Sigmoid colon (tissue), 7 donors: ENCODE data around the gene ZBTB7C. TPM values are rescaled to one million over a fixed set of nuclear protein-coding genes. Genes with fewer than 3 reads are reported as not detected.

Experiments used
- DNase-seq: peaks from one replicate; pipeline ENCODE4 v3.0.0-alpha.2; 2019
- H3K27ac ChIP-seq, 4 donors: fragments of 200-600 bp; sonication (generic); one replicate each; pipeline ENCODE4 v1.5.1; 2016 to 2019; ENCODE audit warnings: mild to moderate bottlenecking in 1 of 4
- H3K27me3 ChIP-seq, 3 donors: fragments of 200-600 bp; sonication (generic); one replicate each; pipeline ENCODE4 v1.5.1; 2019; ENCODE audit warnings: mild to moderate bottlenecking in 1 of 3
- H3K36me3 ChIP-seq, 4 donors: fragments of 200-600 bp; sonication (generic); one replicate each; pipeline ENCODE4 v1.5.1; 2016 to 2019
- H3K4me1 ChIP-seq, 4 donors: fragments of 200-600 bp; sonication (generic); one replicate each; pipeline ENCODE4 v1.5.1; 2017 to 2019
- H3K4me3 ChIP-seq, 4 donors: fragments of 200-600 bp; sonication (generic); one replicate each; pipeline ENCODE4 v1.5.1; 2017 to 2019; ENCODE audit warnings: mild to moderate bottlenecking in 2 of 4, moderate library complexity in 1 of 4
- H3K9me3 ChIP-seq, 4 donors: fragments of 200-600 bp in 3 of 4; sonication (generic) in 3 of 4; one replicate each; pipeline versions ENCODE4 v1.5.1 to v1.6.1; 2013 to 2019
- EP300 ChIP-seq, 4 donors: sonication (generic); formaldehyde crosslinking; IDR thresholded peaks; one replicate each; pipeline ENCODE4 v1.6.1; 2017; ENCODE audit warnings: antibody characterized with exemption in 4 of 4
- POLR2A ChIP-seq, 2 donors: fragments of 450-650 bp; IDR thresholded peaks; one replicate each; pipeline ENCODE4 v1.6.1; 2016; ENCODE audit warnings: antibody characterized with exemption in 2 of 2, mild to moderate bottlenecking in 2 of 2, moderate library complexity in 2 of 2
- POLR2AphosphoS5 ChIP-seq, 4 donors: sonication (generic); formaldehyde crosslinking; IDR thresholded peaks; one replicate each; pipeline ENCODE4 v1.6.1; 2017; ENCODE audit warnings: antibody characterized with exemption in 4 of 4
- WGBS, 2 donors: extraction: QIAGEN DNeasy Blood & Tissue Kit; methylation state at CpG; one replicate each; pipeline ENCODE4 v1.1.7; 2013; 5-methylcytosine and 5-hydroxymethylcytosine counted together
- intact Hi-C: fragments of 100-400 bp; cut with DNase I; formaldehyde crosslinking; loops from one replicate; pipeline ENCODE4 v1.15.1; 2023
- polyA plus RNA-seq, 3 donors: library from polyadenylated mRNA; stranded (reverse); fragments of 200-250 nt; gene quantifications; one replicate each; pipeline ENCODE4 v1.2.3, GENCODE V29; 2013
- total RNA-seq, 4 donors: library from RNA; depleted of rRNA; stranded (reverse); fragments of >200 nt; gene quantifications; one replicate each; pipeline ENCODE4 v1.1.0, GENCODE V29; 2016
- TF ChIP-seq, protein P1 (sequence below), 4 experiments: fragments of 450-650 bp in 3 of 4; fragments of 200-600 bp in 1 of 4; IDR thresholded peaks; one replicate each; pipeline ENCODE4 v1.5.1; 2016 to 2019; ENCODE audit warnings: antibody characterized with exemption in 4 of 4, mild to moderate bottlenecking in 3 of 4, moderate library complexity in 2 of 4
- donor health status: healthy with polysubstance abuse.
- donor health status: Bipolar disorder and iron deficiency.
- donor health status: healthy.

ZBTB7C gene
- total and polyA plus RNA-seq, 7 donors, result 0.41 to 18.6 (median 1.7) TPM

DNA sequence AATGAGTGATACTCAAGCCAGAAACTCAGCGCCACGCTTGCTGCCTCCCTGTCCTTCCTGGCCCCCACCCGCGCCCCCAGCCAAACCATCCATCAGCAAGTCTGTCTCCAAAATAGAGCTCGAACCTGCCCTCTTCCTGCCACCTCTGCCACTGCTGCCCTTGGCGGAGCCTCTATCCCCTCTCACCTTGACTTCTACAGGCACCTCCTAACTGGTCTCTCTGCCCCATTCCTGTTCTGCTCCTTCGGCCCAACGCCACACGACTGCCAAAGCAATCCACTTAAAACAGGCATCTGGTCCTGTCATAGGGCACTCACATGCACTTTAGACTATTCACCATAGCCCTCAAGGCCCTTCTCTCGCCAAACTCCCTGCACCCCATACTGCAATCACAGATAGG is 268.5 kb downstream of the ZBTB7C start:
- intact Hi-C loops, result no loop called here
- H3K27me3 ChIP-seq, result peaks cover 9 to 23% (median 23%) of the 10 kb centered on the region in 3 donors
- H3K27ac ChIP-seq, result no peak overlapping the region

DNA sequence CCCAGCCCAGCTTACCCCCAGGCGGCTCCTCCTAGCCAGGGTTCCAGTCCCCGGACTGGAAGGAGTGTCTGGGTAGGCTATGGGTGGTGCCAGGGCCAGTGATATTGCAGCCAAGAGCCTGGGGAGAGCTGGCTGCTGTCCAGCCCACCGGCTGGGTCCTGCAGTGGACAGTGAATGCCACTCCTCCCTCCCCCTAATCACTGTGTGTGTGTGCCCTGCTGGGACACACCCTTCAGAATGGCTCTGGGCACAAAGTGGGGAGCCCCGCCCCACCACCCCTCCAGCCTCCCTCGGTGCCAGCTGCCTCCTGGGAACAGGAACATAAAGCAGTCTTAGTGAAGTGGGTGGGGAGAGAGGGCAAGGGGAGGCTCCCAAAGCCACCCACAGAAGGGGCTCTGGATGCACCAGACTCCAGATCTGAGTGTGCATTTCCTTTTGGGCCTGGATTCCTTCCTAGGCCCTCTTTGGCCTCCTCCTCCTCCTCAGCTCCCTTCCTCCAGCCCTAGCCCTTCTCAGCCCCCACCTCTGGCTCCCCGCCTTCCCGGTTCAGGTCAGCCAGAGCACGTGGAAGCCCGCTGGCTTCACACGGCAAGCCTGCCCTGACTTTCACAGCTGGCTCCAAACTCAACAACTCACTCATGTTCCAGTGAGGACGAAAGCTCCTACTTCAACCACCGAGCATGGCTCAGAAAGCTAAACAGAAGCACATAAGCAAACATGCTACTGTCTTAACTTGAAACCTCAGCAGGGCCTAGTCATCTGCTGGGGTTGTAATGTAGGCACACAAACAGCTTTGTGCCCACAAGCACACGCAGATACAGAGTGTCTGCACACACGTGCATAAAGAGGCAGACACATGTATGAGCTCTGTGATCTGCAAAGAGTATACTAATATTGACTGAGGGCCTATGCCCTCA is 269.5 kb downstream of the ZBTB7C start:
- peak; percentile 33 for DNase-seq
- Histone ChIP-seq H3K27me3 (peaks cover 9 to 34% (median 29%) of the 10 kb centered on the region in 3 donors), H3K4me3 (no peak overlapping the region), H3K27ac (peak overlapping the region in 1 of 4 donors; percentile 27), H3K4me1 (peaks cover 0 to 21% (median 20%) of the 10 kb centered on the region in 4 donors), H3K9me3 (no peaks in the 10 kb centered on the region), H3K36me3 (no peaks in the 10 kb centered on the region)
- intact Hi-C loops, result no loop called here
- TF ChIP-seq EP300 (IDR thresholded peaks at IDR 0.05) (no peak), POLR2AphosphoS5 (IDR thresholded peaks at IDR 0.05) (no peak), POLR2A (IDR thresholded peaks at IDR 0.05) (no peak)
- TF ChIP-seq, protein P1, sequence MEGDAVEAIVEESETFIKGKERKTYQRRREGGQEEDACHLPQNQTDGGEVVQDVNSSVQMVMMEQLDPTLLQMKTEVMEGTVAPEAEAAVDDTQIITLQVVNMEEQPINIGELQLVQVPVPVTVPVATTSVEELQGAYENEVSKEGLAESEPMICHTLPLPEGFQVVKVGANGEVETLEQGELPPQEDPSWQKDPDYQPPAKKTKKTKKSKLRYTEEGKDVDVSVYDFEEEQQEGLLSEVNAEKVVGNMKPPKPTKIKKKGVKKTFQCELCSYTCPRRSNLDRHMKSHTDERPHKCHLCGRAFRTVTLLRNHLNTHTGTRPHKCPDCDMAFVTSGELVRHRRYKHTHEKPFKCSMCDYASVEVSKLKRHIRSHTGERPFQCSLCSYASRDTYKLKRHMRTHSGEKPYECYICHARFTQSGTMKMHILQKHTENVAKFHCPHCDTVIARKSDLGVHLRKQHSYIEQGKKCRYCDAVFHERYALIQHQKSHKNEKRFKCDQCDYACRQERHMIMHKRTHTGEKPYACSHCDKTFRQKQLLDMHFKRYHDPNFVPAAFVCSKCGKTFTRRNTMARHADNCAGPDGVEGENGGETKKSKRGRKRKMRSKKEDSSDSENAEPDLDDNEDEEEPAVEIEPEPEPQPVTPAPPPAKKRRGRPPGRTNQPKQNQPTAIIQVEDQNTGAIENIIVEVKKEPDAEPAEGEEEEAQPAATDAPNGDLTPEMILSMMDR (IDR thresholded peaks at IDR 0.05), result no peak
- 11 to 61% methylated on average over 14 of the region's 14 CpGs for WGBS, 2 donors

More for the DNA sequence above, 268.5 kb downstream of the ZBTB7C start:
- DNase-seq, result no peak
- Histone ChIP-seq H3K9me3 (no peaks in the 10 kb centered on the region), H3K4me3 (no peak overlapping the region), H3K4me1 (peaks cover 0 to 17% (median 16%) of the 10 kb centered on the region in 4 donors), H3K36me3 (no peaks in the 10 kb centered on the region)
- no peak for TF ChIP-seq POLR2A (IDR thresholded peaks at IDR 0.05)
- no peak for TF ChIP-seq POLR2AphosphoS5 (IDR thresholded peaks at IDR 0.05)
- no peak for TF ChIP-seq EP300 (IDR thresholded peaks at IDR 0.05)
- TF ChIP-seq, protein P1 (IDR thresholded peaks at IDR 0.05), result no peak
- 92 to 94% methylated on average over 10 of the region's 10 CpGs for WGBS, 2 donors

DNA sequence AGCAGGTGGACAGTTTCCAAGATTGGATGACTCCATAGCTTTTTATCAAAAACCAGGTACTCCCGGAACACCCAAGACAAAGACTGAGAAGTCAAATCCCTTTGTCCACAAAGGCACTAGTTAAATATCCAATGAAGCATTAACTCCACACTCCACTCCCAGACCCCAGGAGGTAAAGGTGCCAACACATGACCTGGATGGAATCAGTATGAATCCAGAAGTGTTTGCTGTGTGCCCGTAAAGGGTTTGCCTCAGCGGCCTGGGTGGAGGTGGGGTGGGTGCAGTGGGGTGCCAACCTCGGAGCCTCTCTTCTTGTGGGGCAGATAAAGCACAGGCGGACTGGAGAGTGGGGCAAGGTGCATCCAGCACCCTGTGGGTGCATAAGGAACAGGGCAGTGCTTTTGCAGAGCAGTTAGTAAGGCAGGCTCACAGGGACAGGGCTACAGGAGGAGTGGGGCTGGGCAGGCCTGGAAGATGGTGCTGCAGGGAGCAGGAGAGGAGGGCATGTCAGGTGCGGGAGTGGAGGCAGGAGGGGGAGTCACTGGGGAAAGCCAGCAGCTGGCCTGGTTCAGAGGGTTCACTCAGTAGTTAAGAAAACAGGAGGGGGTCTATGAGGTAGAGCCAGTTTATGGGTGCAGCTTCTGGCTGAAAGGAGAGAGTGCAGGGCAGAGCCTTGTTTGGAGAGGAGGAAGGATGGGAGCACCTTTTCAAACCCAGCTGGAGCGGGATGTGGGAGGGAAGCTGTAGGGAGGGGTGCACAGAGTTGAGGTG is 270.3 kb downstream of the ZBTB7C start:
- intact Hi-C loops, result no loop called here
- H3K27ac ChIP-seq, result no peak overlapping the region
- peaks cover 0 to 21% (median 20%) of the 10 kb centered on the region in 4 donors for H3K4me1 ChIP-seq
- no peak for TF ChIP-seq POLR2A (IDR thresholded peaks at IDR 0.05)
- TF ChIP-seq EP300 (IDR thresholded peaks at IDR 0.05), result no peak
- TF ChIP-seq, protein P1 (IDR thresholded peaks at IDR 0.05), result no peak
- TF ChIP-seq POLR2AphosphoS5 (IDR thresholded peaks at IDR 0.05), result no peak
- peaks cover 9 to 36% (median 29%) of the 10 kb centered on the region in 3 donors for H3K27me3 ChIP-seq
- no peaks in the 10 kb centered on the region for H3K9me3 ChIP-seq
- H3K4me3 ChIP-seq, result no peak overlapping the region
- H3K36me3 ChIP-seq, result no peaks in the 10 kb centered on the region
- 19 to 72% methylated on average over 7 of the region's 7 CpGs for WGBS, 2 donors
- peak; percentile 45 for DNase-seq

DNA sequence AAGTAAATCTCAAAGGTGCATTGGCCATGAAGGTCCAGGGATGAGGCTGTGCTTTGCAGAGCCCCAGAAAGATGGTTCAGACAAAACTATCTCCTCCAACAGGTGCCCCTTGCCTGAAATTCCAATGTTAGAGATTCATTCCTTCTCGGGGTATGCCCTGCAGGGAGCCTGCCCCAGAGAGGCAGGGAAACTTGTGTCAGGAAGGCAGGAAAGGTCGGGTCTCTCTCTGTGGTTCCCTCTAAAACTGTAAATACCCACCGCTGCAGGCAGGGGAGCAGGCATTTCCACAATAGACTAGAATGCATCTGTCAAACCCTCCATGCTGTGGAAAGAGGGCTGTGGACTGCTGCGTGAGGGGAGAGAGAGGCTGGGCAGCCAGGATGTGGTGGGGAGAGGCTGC is 271.0 kb downstream of the ZBTB7C start:
- Histone ChIP-seq H3K27ac (no peak overlapping the region), H3K9me3 (no peaks in the 10 kb centered on the region), H3K27me3 (peaks cover 9 to 36% (median 29%) of the 10 kb centered on the region in 3 donors), H3K4me1 (peaks cover 0 to 21% (median 20%) of the 10 kb centered on the region in 4 donors), H3K4me3 (no peak overlapping the region), H3K36me3 (no peaks in the 10 kb centered on the region)
- intact Hi-C loops, result no loop called here
- TF ChIP-seq, protein P1 (IDR thresholded peaks at IDR 0.05), result no peak
- TF ChIP-seq POLR2AphosphoS5 (IDR thresholded peaks at IDR 0.05) (no peak), POLR2A (IDR thresholded peaks at IDR 0.05) (no peak), EP300 (IDR thresholded peaks at IDR 0.05) (no peak)
- WGBS, 2 donors, result 51 to 54% methylated on average over 4 of the region's 4 CpGs
- no peak for DNase-seq
